A549 (cell line): ENCODE measurements around the gene TPGS1.

Source experiments
- CEBPB ChIP-seq, 2 experiments: fragments of >200 bp in 1 of 2; sonication (Bioruptor Twin) in 1 of 2; formaldehyde crosslinking in 1 of 2; IDR thresholded peaks; 2 replicates each; pipeline ENCODE4 v1.6.1; 2012 to 2016
- CTCF ChIP-seq: fragments of >200 bp; sonication (Bioruptor Twin); formaldehyde crosslinking; IDR thresholded peaks from 3 replicates; pipeline ENCODE4 v1.5.1; 2016
- EP300 ChIP-seq, 2 experiments: fragments of >200 bp; sonication (Bioruptor Twin); formaldehyde crosslinking; IDR thresholded peaks; 2 replicates in 1 of 2; 3 replicates in 1 of 2; pipeline ENCODE4 v1.6.1; 2016 to 2017
- ESRRA ChIP-seq: fragments of 150-350 bp; IDR thresholded peaks from 2 replicates; pipeline ENCODE4 v1.6.1; 2014; ENCODE audit warnings: mild to moderate bottlenecking, low read length, borderline replicate concordance
- FOSL2 ChIP-seq, 2 experiments: fragments of 450-650 bp in 1 of 2; fragments of >200 bp in 1 of 2; sonication (Bioruptor Twin) in 1 of 2; formaldehyde crosslinking; IDR thresholded peaks; 2 replicates each; pipeline versions ENCODE4 v1.5.0 to v1.6.1; 2016 to 2020; ENCODE audit warnings: mild to moderate bottlenecking in 1 of 2, moderate library complexity in 1 of 2
- HOXA7 ChIP-seq: fragments of 250-450 bp; sonication (Bioruptor Pico); IDR thresholded peaks from 2 replicates; pipeline ENCODE4 v1.5.0; 2020; ENCODE audit warnings: mild to moderate bottlenecking, moderate library complexity
- JUN ChIP-seq, 2 experiments: fragments of >200 bp; sonication (Bioruptor Twin); formaldehyde crosslinking; IDR thresholded peaks; 2 replicates in 1 of 2; 3 replicates in 1 of 2; pipeline ENCODE4 v1.6.1; 2016 to 2017
- MYC ChIP-seq: IDR thresholded peaks from 2 replicates; pipeline ENCODE4 v1.6.1; 2012; ENCODE audit warnings: mild to moderate bottlenecking, inconsistent platforms, low read length, improper control_type of control experiment, borderline replicate concordance
- PBX3 ChIP-seq: IDR thresholded peaks from 2 replicates; pipeline ENCODE4 v1.6.1; 2012
- POLR2A ChIP-seq: IDR thresholded peaks from 2 replicates; pipeline ENCODE4 v1.6.1; 2012; ENCODE audit warnings: mild to moderate bottlenecking, low read length
- REST ChIP-seq: fragments of 200-600 bp; sonication (generic); IDR thresholded peaks from 2 replicates; pipeline ENCODE4 v1.6.1; 2016; ENCODE audit warnings: antibody characterized with exemption, mild to moderate bottlenecking, moderate library complexity
- RFX5 ChIP-seq: fragments of 450-650 bp; IDR thresholded peaks from 2 replicates; pipeline ENCODE4 v1.7.1; 2014; ENCODE audit warnings: antibody characterized with exemption, mild to moderate bottlenecking, moderate library complexity

- TF ChIP-seq ESRRA: no peak
- no peak for TF ChIP-seq CTCF
- TF ChIP-seq MYC: no peak
- no peak for TF ChIP-seq EP300 (IDR thresholded peaks at IDR 0.05)
- TF ChIP-seq PBX3: no peak
- TF ChIP-seq FOSL2 (IDR thresholded peaks at IDR 0.05): no peak
- TF ChIP-seq FOSL2 (CRISPR knock-in tag; IDR thresholded peaks at IDR 0.05): no peak
- TF ChIP-seq POLR2A: no peak
- no peak for TF ChIP-seq RFX5
- no peak for TF ChIP-seq HOXA7 (CRISPR knock-in tag)
- no peak for TF ChIP-seq JUN (IDR thresholded peaks at IDR 0.05)
- TF ChIP-seq CEBPB (IDR thresholded peaks at IDR 0.05): no peak
- no peak for TF ChIP-seq REST
Measured at GRCh38 chr19:497869-498510, 9.3 kb upstream of the TPGS1 start.
